Suprapubic skin (tissue), 4 donors: ENCODE results near the gene VCX2.

Source experiments
- EP300 ChIP-seq: sonication (generic); formaldehyde crosslinking; IDR thresholded peaks from one replicate; pipeline ENCODE4 v1.6.1; 2017; ENCODE audit warnings: antibody characterized with exemption
- POLR2A ChIP-seq, 2 donors: fragments of 450-650 bp; IDR thresholded peaks; one replicate each; pipeline ENCODE4 v1.6.1; 2017; ENCODE audit warnings: antibody characterized with exemption in 2 of 2, mild to moderate bottlenecking in 2 of 2, moderate library complexity in 2 of 2
- POLR2AphosphoS5 ChIP-seq, 3 donors: sonication (generic); formaldehyde crosslinking; IDR thresholded peaks; one replicate each; pipeline ENCODE4 v1.6.1; 2017; ENCODE audit warnings: antibody characterized with exemption in 3 of 3
- TF ChIP-seq, protein P1 (sequence below), 2 donors: fragments of 200-600 bp in 1 of 2; fragments of 450-650 bp in 1 of 2; sonication (generic) in 1 of 2; IDR thresholded peaks; one replicate each; pipeline ENCODE4 v1.5.1; 2016 to 2019; ENCODE audit warnings: antibody characterized with exemption in 2 of 2, mild to moderate bottlenecking in 1 of 2, moderate library complexity in 1 of 2

DNA sequence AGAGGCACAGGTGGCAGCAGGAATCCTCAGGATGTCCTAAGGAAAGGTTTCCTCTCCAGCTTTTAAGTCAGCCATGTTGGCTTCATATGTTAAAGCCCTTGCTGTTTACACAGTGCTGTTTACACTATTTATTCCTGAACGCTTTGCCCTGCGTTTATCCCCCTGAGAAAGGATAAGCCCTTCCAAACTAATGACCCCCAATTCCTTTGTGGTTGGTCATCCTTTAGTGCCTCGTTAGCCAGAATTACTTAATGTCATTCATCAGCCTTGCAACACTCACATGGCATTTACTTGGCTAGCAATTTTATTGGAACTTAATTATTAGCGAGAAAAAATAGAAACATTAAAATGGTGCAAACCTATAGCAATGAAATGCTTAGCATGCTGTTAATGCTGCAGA is 23.8 kb downstream of the VCX2 start:
- TF ChIP-seq, protein P1, sequence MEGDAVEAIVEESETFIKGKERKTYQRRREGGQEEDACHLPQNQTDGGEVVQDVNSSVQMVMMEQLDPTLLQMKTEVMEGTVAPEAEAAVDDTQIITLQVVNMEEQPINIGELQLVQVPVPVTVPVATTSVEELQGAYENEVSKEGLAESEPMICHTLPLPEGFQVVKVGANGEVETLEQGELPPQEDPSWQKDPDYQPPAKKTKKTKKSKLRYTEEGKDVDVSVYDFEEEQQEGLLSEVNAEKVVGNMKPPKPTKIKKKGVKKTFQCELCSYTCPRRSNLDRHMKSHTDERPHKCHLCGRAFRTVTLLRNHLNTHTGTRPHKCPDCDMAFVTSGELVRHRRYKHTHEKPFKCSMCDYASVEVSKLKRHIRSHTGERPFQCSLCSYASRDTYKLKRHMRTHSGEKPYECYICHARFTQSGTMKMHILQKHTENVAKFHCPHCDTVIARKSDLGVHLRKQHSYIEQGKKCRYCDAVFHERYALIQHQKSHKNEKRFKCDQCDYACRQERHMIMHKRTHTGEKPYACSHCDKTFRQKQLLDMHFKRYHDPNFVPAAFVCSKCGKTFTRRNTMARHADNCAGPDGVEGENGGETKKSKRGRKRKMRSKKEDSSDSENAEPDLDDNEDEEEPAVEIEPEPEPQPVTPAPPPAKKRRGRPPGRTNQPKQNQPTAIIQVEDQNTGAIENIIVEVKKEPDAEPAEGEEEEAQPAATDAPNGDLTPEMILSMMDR (IDR thresholded peaks at IDR 0.05) = no peak
- TF ChIP-seq POLR2AphosphoS5 (IDR thresholded peaks at IDR 0.05) (no peak), EP300 (no peak), POLR2A (IDR thresholded peaks at IDR 0.05) (no peak)
